Effector CD8-positive, alpha-beta T cell (primary cell): Measurements from ENCODE around the gene POLR3GL.
"Not testable (repeated sequence)": the region's sequence is repeated elsewhere in the genome, so short reads cannot be mapped to it uniquely, and the experiment has no call there.

Experiments
- DNase-seq: peaks from one replicate; lab custom pipeline; 2025; lab: John Stamatoyannopoulos, UW
- total RNA-seq, 4 experiments: gene quantifications; one replicate each; lab custom pipeline; 2026; lab: John Stamatoyannopoulos, UW

POLR3GL gene, protein sequence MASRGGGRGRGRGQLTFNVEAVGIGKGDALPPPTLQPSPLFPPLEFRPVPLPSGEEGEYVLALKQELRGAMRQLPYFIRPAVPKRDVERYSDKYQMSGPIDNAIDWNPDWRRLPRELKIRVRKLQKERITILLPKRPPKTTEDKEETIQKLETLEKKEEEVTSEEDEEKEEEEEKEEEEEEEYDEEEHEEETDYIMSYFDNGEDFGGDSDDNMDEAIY
- 18.6 to 37.1 (median 23.5) reads per million in 4 experiments for total RNA-seq

- DNase-seq: peak; percentile 86
These were observed at the start of gene POLR3GL, which contains the start of gene ANKRD34A for GRCh38 chr1:145964328-145965118. Gene POLR3GL, plus strand, starts transcription at chr1:145964690. Its CDS starts 10,176 bp downstream, at chr1:145974866. Gene ANKRD34A, minus strand, starts transcription at chr1:145964575. Its CDS starts 2,816 bp downstream, at chr1:145961759.

GRCh38 chr1:145916745-145917144 lies 47.7 kb upstream of the POLR3GL start:
- no peak for DNase-seq

- DNase-seq: no peak
These were observed 46.9 kb upstream of the POLR3GL start for GRCh38 chr1:145917595-145917994.

GRCh38 chr1:145918144-145918991 lies 46.1 kb upstream of the POLR3GL start, which contains the start of gene PEX11B:
Gene PEX11B, minus strand, starts transcription at chr1:145918717. Its CDS starts 29 bp downstream, at chr1:145918688.
- DNase-seq: peak; percentile 97

GRCh38 chr1:145918992-145919939 lies 45.2 kb upstream of the POLR3GL start:
- no peak for DNase-seq

DNA sequence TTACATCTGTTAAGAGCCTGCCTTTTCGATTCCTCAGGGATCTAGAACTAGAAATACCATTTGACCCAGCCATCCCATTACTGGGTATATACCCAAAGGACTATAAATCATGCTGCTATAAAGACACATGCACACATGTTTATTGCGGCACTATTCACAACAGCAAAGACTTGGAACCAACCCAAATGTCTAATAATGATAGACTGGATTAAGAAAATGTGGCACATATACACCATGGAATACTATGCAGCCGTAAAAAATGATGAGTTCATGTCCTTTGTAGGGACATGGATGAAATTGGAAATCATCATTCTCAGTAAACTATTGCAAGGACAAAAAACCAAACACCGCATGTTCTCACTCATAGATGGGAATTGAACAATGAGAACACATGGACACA lies 44.2 kb upstream of the POLR3GL start:
- DNase-seq: not testable (repeated sequence)

- DNase-seq: no peak
These were observed 42.2 kb upstream of the POLR3GL start for GRCh38 chr1:145922266-145922665.

DNA sequence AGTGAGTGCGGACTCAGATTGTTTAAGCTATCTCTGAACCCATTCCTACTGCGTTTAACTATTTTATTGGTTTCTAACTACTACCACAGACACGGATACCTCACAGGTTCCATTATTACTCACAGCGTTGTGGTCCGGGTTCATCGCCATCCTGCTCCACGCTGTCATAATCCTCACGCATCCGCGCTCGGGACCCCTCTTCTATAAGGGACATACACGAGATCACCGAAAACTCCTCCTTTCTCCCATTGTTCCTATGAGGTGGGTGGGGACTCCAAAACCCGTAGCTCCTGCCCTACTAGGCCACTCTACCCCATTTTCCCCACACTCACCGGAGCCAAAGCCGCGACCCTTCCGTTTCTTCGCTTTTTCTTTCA lies 37.8 kb upstream of the POLR3GL start:
- DNase-seq: no peak

DNA sequence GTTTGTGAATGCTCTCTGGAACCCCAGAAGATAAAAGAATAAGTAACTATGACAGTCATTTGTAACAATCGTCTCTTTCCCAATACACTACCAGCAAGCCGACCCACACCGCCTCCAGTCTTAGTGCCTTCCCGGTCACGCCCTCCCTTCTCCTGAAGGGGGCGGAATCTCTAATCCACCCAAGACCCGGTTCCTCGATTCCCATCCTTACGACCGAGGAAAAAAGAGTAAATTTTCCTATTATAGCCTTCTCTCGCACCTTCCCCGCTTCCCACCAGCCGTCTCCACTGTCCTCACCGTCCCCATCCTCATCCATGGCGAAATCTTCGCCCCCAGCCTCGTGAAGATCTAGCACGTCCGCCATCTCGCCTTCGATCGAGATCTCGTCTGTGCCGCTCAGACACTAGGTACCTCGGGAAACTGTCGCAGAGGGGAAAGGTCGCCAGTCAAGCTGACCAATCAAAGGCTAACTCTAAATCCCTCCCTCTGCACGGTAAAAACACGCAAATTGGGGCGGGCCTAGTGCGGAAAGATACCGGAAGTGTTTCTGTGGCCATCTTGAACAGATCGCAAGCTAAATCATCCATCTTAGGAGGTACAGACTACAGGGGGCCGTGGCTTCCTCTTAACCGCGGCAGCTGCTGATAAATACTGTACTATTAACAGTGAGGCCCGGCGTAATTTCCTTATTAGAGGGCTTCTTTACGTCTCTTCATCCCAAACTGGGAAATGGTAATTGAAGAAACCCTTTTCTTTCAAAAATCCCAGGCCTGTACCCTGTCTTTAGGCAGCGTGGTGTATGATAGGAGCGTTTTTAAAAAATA lies 37.2 kb upstream of the POLR3GL start, which contains the start of gene RBM8A:
RBM8A (minus strand) TSS at position 422 of the 824 bp plus-strand sequence; CDS start at position 364, 58 bp downstream.
- peak; percentile 89 for DNase-seq

GRCh38 chr1:145927916-145928643 lies 36.4 kb upstream of the POLR3GL start:
- DNase-seq: no peak

- DNase-seq: not testable (repeated sequence)
These were observed 31.9 kb upstream of the POLR3GL start for GRCh38 chr1:145932522-145933009.

GRCh38 chr1:145935708-145936107 lies 28.8 kb upstream of the POLR3GL start:
- DNase-seq: no peak

GRCh38 chr1:145936247-145936646 lies 28.2 kb upstream of the POLR3GL start:
- no peak for DNase-seq

GRCh38 chr1:145937436-145937835 lies 27.1 kb upstream of the POLR3GL start:
- DNase-seq: no peak

- DNase-seq: no peak
These were observed 22.1 kb upstream of the POLR3GL start for GRCh38 chr1:145942405-145942804.

DNA sequence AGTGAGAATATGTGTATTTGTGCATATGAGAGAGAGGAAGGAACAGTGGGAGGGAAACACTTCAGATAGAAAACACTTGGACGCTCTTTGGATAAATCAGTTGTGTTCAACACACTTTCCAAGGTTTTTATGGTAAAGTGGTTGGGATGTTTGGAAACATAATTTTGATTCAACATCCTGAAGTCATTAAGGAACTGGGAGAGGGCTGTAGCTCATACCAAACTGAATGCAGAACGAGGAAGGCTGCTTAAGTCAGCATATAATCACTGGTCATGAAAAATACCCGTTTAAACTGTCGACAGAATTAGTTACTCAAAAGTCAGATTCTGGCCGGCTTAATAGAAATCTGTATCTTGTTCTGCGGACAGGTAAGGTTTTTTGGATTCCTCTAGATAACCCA lies 21.6 kb upstream of the POLR3GL start:
- no peak for DNase-seq

DNA sequence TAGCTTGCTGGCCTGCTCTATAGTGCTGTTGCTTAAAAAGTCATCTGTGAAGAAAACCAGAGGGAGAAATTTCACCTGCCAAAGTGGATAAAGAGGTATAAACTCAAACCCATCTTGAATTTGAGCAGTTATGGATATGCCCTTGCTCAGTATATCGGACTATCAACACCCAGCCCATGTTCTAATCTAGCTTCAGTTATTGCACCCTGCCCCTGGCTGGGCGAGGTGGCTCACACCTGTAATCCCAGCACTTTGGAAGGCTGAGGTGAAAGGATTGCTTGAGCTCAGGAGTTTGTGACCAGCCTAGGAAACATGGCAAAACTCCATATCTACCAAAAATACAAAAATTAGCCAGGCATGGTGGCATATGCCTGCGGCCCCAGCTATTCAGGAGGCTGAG lies 20.0 kb upstream of the POLR3GL start:
- no peak for DNase-seq

DNA sequence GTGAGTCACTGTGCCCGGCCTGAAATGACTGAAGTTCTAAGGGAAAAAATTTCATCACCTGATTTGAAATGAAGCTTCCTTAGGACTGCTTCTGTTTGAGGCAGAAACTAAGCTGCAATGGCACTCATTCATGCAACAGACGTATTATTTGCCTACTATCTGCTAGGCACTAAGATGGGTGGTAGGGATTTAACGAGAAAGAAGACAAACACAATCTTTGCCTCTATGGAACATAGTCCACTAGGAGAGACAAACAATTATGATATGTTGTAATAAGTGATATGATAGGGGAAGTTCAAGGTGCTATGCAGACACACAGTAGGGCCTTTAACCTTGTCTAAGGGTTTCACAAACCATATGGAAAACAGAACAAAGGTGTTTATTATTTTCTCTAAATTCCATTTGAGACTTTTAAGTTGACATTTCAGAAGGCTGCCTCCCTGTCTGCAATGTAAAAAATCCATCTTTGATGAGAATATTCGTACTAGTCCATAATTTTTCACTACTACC lies 18.0 kb upstream of the POLR3GL start:
- DNase-seq: no peak

DNA sequence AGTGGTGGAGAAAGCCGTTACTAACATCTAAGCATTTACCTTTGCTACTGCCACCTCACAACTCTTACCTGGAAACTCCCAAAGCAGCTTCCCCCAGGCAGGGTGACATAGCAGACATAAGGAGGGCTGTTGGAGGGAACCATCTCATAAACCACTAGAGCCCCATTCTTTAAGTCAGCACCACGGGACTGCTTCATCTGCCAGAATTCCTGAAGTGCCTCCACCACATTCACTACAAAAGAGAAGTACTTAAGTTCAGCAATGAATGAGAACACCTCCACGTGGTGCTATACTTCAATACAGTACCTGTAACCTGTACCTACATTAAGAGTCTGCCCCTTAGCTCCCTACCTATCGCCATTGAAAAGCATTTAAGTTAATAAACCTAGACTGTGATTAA lies 16.9 kb upstream of the POLR3GL start:
- DNase-seq: no peak
